Ascending aorta (tissue), 2 donors: Measurements from ENCODE around the gene MTSS2. TPM values are rescaled to one million over a fixed set of nuclear protein-coding genes. Genes with fewer than 3 reads are reported as not detected.
A peak's percentile ranks its signal among the peaks of the same experiment; 100 is the strongest.

Experiments
- DNase-seq, 2 donors: peaks; one replicate each; pipeline ENCODE4 v3.0.0-alpha.2; 2019; ENCODE audit warnings: low spot score in 2 of 2
- H3K27ac ChIP-seq, 2 donors: fragments of 200-600 bp; sonication (generic); one replicate each; pipeline ENCODE4 v1.5.1; 2016 to 2017; ENCODE audit warnings: mild to moderate bottlenecking in 1 of 2
- H3K27me3 ChIP-seq: fragments of 200-600 bp; sonication (generic); one replicate; pipeline ENCODE4 v1.5.1; 2017
- H3K36me3 ChIP-seq, 2 donors: fragments of 200-600 bp; sonication (generic); one replicate each; pipeline ENCODE4 v1.5.1; 2016
- H3K4me1 ChIP-seq, 2 donors: fragments of 200-600 bp; sonication (generic); one replicate each; pipeline ENCODE4 v1.5.1; 2016 to 2017; ENCODE audit warnings: mild to moderate bottlenecking in 1 of 2
- H3K4me3 ChIP-seq, 2 donors: fragments of 200-600 bp; sonication (generic); one replicate each; pipeline ENCODE4 v1.5.1; 2016 to 2017; ENCODE audit warnings: mild to moderate bottlenecking in 1 of 2
- H3K9me3 ChIP-seq, 2 donors: fragments of 200-600 bp; sonication (generic); one replicate each; pipeline ENCODE4 v1.5.1; 2016
- intact Hi-C: fragments of 100-400 bp; cut with DNase I; formaldehyde crosslinking; loops from one replicate; pipeline ENCODE4 v1.15.1; 2023
- total RNA-seq: library from RNA; depleted of rRNA; stranded (reverse); fragments of >200 nt; gene quantifications from one replicate; pipeline ENCODE4 v1.1.0, GENCODE V29; 2016
- TF ChIP-seq, protein P1 (sequence below), 3 experiments: fragments of 200-600 bp in 2 of 3; fragments of 450-650 bp in 1 of 3; sonication (generic) in 2 of 3; IDR thresholded peaks; one replicate each; pipeline ENCODE4 v1.5.1; 2016 to 2019; ENCODE audit warnings: antibody characterized with exemption in 3 of 3, mild to moderate bottlenecking in 1 of 3, moderate library complexity in 1 of 3

The MTSS2 gene
- total RNA-seq, 1 donor from 2014 or later, result 98.6 TPM

DNA sequence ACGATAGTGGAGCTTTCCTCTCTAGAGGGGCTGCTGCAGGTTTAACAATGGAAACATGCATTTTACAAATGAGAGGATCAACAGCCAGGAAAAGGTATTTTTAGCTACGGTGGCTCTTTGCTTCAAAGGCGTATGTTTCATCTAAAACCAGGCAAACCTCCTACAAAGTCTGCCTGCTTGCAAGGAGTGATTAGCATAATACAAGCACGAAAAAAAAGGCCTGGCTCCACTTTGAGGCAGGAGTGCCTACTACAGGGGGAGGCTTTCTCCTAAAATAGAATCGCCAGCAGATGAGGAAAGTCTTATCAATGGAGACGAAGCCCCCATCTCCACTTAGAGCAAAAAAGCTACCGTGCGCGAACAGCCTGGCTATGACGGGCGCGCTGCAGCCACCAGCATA, 27.1 kb upstream of the MTSS2 start:
- no peak overlapping the region for H3K27ac ChIP-seq

DNA sequence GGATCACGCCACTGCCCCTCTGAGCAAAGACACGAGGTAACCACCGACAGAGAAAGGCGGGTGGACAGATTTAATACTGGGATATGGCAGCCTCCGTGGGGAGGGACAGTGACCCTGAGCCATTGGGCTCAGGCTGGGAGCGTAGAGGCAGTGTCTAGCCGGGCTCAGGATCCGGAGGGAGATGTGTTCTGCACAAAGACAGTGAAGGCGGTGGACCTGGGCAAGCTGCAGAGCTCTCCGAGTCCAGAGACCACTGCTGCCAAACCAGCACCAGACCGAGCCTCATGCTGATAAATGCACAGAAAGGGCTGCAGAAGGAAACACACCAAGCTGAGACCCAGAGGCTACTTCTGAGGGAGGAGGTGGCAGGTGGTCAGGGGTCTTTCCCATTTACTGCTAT, 26.5 kb upstream of the MTSS2 start:
- H3K4me1 ChIP-seq, result peaks cover 11 to 24% of the 10 kb centered on the region in 2 donors

More for the DNA sequence above, 27.1 kb upstream of the MTSS2 start:
- TF ChIP-seq, protein P1, sequence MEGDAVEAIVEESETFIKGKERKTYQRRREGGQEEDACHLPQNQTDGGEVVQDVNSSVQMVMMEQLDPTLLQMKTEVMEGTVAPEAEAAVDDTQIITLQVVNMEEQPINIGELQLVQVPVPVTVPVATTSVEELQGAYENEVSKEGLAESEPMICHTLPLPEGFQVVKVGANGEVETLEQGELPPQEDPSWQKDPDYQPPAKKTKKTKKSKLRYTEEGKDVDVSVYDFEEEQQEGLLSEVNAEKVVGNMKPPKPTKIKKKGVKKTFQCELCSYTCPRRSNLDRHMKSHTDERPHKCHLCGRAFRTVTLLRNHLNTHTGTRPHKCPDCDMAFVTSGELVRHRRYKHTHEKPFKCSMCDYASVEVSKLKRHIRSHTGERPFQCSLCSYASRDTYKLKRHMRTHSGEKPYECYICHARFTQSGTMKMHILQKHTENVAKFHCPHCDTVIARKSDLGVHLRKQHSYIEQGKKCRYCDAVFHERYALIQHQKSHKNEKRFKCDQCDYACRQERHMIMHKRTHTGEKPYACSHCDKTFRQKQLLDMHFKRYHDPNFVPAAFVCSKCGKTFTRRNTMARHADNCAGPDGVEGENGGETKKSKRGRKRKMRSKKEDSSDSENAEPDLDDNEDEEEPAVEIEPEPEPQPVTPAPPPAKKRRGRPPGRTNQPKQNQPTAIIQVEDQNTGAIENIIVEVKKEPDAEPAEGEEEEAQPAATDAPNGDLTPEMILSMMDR (IDR thresholded peaks at IDR 0.05), result no peak
- no peaks in the 10 kb centered on the region for H3K36me3 ChIP-seq
- H3K9me3 ChIP-seq, result no peaks in the 10 kb centered on the region
- no peak overlapping the region for H3K4me3 ChIP-seq
- H3K27me3 ChIP-seq, result no peaks in the 10 kb centered on the region
- no peak for DNase-seq
- intact Hi-C loops, result no loop called here
- H3K4me1 ChIP-seq, result peaks cover 11 to 21% of the 10 kb centered on the region in 2 donors

DNA sequence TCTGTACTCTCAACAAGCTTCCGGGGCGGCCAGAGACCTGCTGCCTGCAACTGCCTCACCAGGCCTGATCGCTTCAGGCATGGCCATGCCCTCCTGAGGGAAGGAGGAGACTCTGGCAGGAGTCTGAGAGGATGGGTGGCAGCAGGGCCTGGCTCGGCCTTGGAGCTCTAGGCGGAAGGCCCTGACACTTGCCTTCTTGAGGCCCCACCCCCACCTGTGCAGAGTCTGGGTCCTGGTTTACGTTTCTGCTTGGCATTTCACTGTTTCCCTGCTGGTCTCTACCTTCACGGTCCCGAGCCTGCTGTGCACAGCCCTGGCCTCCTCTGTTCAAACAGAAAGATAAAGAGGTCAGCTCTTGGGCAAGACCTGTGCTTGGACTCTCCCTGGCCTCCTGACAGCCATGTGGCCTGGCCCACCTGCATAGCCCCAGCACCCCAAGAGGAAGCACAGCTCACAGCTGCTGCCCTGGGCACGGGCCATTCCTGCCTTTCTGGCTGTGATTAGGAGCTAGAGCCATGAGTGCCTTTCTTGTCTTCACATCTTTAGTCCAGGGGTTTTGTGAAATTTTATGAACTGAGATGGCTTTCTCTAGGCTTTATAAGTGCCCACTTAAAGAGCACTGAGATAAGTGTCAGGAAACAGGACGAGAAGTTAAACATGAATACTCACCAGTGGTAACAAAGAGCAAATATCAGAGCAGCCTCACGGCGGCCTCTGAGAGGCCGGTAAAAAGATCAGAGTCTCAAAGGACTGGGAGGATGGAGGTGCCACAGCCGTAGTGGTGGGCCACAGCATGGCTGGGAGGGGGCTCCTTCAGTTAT, 25.6 kb upstream of the MTSS2 start:
- no peaks in the 10 kb centered on the region for H3K27me3 ChIP-seq
- no peak for DNase-seq
- H3K4me1 ChIP-seq, result peaks cover 11 to 33% of the 10 kb centered on the region in 2 donors
- no peak overlapping the region for H3K27ac ChIP-seq
- intact Hi-C loops, result no loop called here
- no peaks in the 10 kb centered on the region for H3K9me3 ChIP-seq
- H3K36me3 ChIP-seq, result no peaks in the 10 kb centered on the region
- TF ChIP-seq, protein P1 (IDR thresholded peaks at IDR 0.05), result no peak
- H3K4me3 ChIP-seq, result no peak overlapping the region

More for the DNA sequence above, 26.5 kb upstream of the MTSS2 start:
- H3K36me3 ChIP-seq, result no peaks in the 10 kb centered on the region
- H3K9me3 ChIP-seq, result no peaks in the 10 kb centered on the region
- H3K4me3 ChIP-seq, result no peak overlapping the region
- no peaks in the 10 kb centered on the region for H3K27me3 ChIP-seq
- TF ChIP-seq, protein P1 (IDR thresholded peaks at IDR 0.05), result no peak
- no peak overlapping the region for H3K27ac ChIP-seq
- DNase-seq, result no peak
- intact Hi-C loops, result no loop called here

DNA sequence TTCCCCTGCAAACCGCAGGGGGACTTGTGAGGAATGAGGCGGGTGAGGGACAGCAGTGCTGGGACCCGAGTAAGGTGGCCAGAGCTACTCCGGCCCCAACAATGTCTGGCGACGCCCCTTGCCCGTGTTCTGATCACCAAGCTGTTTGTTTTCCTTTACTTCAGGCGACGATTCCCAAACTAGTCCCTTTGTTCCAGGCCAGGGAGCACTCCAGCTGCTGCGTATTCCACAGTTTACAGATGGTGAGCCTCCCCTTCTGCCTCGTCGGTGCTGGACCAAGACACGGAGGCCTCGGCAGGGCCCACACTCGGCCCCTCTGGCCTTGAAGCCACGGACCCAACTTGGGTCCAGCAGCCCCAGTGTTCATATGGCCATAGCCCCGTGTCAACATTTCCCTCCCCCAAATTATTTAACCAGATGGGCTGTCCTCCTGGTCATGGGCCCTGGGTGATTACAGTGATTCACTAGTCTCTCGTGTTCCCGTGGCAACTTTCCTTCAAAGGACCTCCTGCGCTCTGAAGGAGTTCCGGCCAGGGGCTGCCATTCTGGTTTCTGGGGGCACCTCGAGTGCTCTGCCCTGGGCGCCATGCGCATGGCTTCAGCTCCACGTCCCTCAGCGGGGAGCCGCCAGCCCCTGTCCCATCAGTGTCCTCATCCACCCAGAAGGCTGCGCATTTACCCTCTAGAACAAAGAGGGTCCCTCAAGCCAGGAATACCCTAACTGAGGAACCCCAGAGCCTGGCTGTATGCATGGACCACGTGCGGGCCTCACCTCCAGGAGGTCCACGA, 24.8 kb upstream of the MTSS2 start:
- peaks cover 7 to 30% of the 10 kb centered on the region in 2 donors for H3K4me1 ChIP-seq
- TF ChIP-seq, protein P1 (IDR thresholded peaks at IDR 0.05), result no peak
- intact Hi-C loops, result no loop called here
- H3K27ac ChIP-seq, result no peak overlapping the region
- H3K9me3 ChIP-seq, result no peaks in the 10 kb centered on the region
- no peaks in the 10 kb centered on the region for H3K27me3 ChIP-seq
- H3K36me3 ChIP-seq, result no peaks in the 10 kb centered on the region
- no peak for DNase-seq
- no peak overlapping the region for H3K4me3 ChIP-seq

DNA sequence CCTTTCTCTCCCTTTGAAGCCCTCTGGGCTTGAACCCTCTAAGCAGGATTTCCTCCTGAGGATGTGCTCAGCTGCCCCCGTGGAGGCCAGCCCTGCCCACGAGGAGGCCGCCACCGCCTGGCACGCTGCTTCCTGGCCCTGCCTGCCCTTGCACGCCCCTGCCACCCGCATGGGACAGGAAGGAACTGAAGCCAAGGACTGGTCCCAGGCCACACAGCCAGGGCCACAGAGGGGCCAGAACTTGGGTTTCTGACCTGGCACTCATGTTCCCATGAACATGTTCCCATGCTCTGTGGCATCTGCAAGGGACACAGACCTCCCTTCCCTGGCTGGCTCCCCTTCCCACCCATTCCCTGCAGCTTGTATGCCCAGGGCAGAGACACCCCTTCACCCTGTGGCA, 24.1 kb upstream of the MTSS2 start:
- Histone ChIP-seq H3K27ac (peak overlapping the region in 1 of 2 donors; percentile 38), H3K9me3 (no peaks in the 10 kb centered on the region), H3K4me1 (peaks cover 4 to 26% of the 10 kb centered on the region in 2 donors), H3K4me3 (no peak overlapping the region), H3K27me3 (no peaks in the 10 kb centered on the region), H3K36me3 (no peaks in the 10 kb centered on the region)
- intact Hi-C loops, result no loop called here
- TF ChIP-seq, protein P1 (IDR thresholded peaks at IDR 0.05), result no peak
- DNase-seq, result no peak
